H1 (cell line): ENCODE results near the gene MROH7. TPM values are rescaled to one million over a fixed set of nuclear protein-coding genes. Genes with fewer than 3 reads are reported as not detected.

Source experiments
- ATF2 ChIP-seq: IDR thresholded peaks from 2 replicates; pipeline ENCODE4 v1.6.1; 2012; ENCODE audit warnings: low read length, inconsistent platforms
- CREB1 ChIP-seq: IDR thresholded peaks from 2 replicates; pipeline ENCODE4 v1.6.1; 2012; ENCODE audit warnings: inconsistent platforms
- POU5F1 ChIP-seq: IDR thresholded peaks from 2 replicates; pipeline ENCODE4 v1.6.1; 2011; ENCODE audit warnings: low read depth, mild to moderate bottlenecking, low read length, moderate library complexity
- RBBP5 ChIP-seq: IDR thresholded peaks from 2 replicates; pipeline ENCODE4 v1.7.1; 2012; ENCODE audit warnings: low read depth, mild to moderate bottlenecking, inconsistent platforms, low read length, moderate library complexity, borderline replicate concordance
- TAF7 ChIP-seq: optimal IDR thresholded peaks from 2 replicates; pipeline ENCODE3; 2011; ENCODE audit warnings: low read depth, mild to moderate bottlenecking, inconsistent platforms, low read length, moderate library complexity, borderline replicate concordance
- ZNF274 ChIP-seq: IDR thresholded peaks from 2 replicates; pipeline ENCODE4 v1.7.0; 2012; ENCODE audit warnings: low read length, borderline replicate concordance; ENCODE audit errors: extremely low read depth
- polyA plus RNA-seq, 7 experiments: library from polyadenylated mRNA; depleted of rRNA in 3 of 7; stranded (reverse) in 5 of 7; unstranded in 2 of 7; fragments of >200 nt in 5 of 7; fragments of 200-250 nt in 2 of 7; gene quantifications; 1 replicate in 5 of 7; 2 replicates in 1 of 7; 4 replicates in 1 of 7; pipeline versions ENCODE4 v1.2.1 to v1.2.3, GENCODE V29; 2011 to 2013; ENCODE audit warnings: missing spikeins in 2 of 7, mixed read lengths in 2 of 7
- total RNA-seq: library from RNA; stranded (reverse); fragmentation: NEBNext Ultra II Directional; extraction: Animal tissue kit (Norgen Biotek cat#: 25700); gene quantifications from 2 replicates; pipeline ENCODE4 v1.2.1, GENCODE V29; 2021

MROH7 gene
- total and polyA plus RNA-seq, 2 of the 8 experiments (the other 6 are each of a cell fraction or from before 2014, with no cell fraction given) = 0.07 to 0.20 TPM

GRCh38 chr1:54695764-54696163 lies 54.2 kb downstream of the MROH7 start (continued):
- TF ChIP-seq ZNF274 (no peak), TAF7 (no peak), RBBP5 (no peak), CREB1 (no peak), POU5F1 (no peak), ATF2 (no peak)
